A673 (cell line): ENCODE results near the gene PDE6G. TPM values are rescaled to one million over a fixed set of nuclear protein-coding genes. Genes with fewer than 3 reads are reported as not detected.
A peak's percentile ranks its signal among the peaks of the same experiment; 100 is the strongest.

Source experiments
- BruUV-seq: library from RNA; stranded (reverse); fragments of 400-500 nt; replicated peaks from 2 replicates; lab custom pipeline; 2021; lab: Mats Ljungman, UMichigan
- CTCF ChIA-PET: fragments of 300-600 bp; sonication (Branson Sonifier 250); formaldehyde crosslinking; loops from one replicate; lab custom pipeline; 2022; ENCODE audit warnings: antibody characterized with exemption; lab: Charles Lee
- POLR2A ChIA-PET: fragments of 300-600 bp; sonication (Branson Sonifier 250); formaldehyde crosslinking; loops from one replicate; lab custom pipeline; 2022; ENCODE audit warnings: antibody characterized with exemption; ENCODE audit not compliant: low non-redundant PET; lab: Charles Lee
- DNase-seq: peaks from one replicate; pipeline ENCODE4 v3.0.0-alpha.2; 2015; ENCODE audit warnings: low spot score
- H3K27ac ChIP-seq: fragments of 200-600 bp; sonication (generic); 2 replicates; pipeline ENCODE4 v1.5.1; 2016; ENCODE audit warnings: mixed run types, low read depth, mild to moderate bottlenecking, mixed read lengths, antibody characterized with exemption, low read length; ENCODE audit not compliant: poor library complexity, severe bottlenecking
- H3K27me3 ChIP-seq: fragments of 200-600 bp; sonication (generic); replicated peaks from 2 replicates; pipeline ENCODE4 v1.6.1; 2017; ENCODE audit warnings: mixed run types, low read depth, mild to moderate bottlenecking, mixed read lengths, antibody characterized with exemption, low read length; ENCODE audit not compliant: insufficient read depth, poor library complexity
- H3K36me3 ChIP-seq: fragments of 200-600 bp; sonication (generic); 2 replicates; pipeline ENCODE4 v1.6.1; 2016; ENCODE audit warnings: mixed run types, mild to moderate bottlenecking, mixed read lengths, antibody characterized with exemption, low read length; ENCODE audit not compliant: insufficient read depth, poor library complexity, severe bottlenecking
- H3K4me1 ChIP-seq: fragments of 200-600 bp; sonication (generic); 2 replicates; pipeline ENCODE4 v1.6.1; 2017; ENCODE audit warnings: mixed run types, mild to moderate bottlenecking, mixed read lengths, antibody characterized with exemption, low read length; ENCODE audit not compliant: insufficient read depth, poor library complexity, severe bottlenecking
- H3K4me3 ChIP-seq: fragments of 200-600 bp; sonication (generic); 2 replicates; pipeline ENCODE4 v1.5.1; 2016; ENCODE audit warnings: low read depth, mixed run types, mild to moderate bottlenecking, mixed read lengths, low read length; ENCODE audit not compliant: poor library complexity, severe bottlenecking
- H3K9me3 ChIP-seq: fragments of 200-600 bp; sonication (generic); 2 replicates; pipeline ENCODE4 v1.6.1; 2016; ENCODE audit warnings: mixed run types, low read depth, mild to moderate bottlenecking, mixed read lengths, antibody characterized with exemption, low read length; ENCODE audit not compliant: poor library complexity, severe bottlenecking
- CTCF ChIP-seq: fragments of 300-800, 200-600 bp; sonication (generic); conservative IDR thresholded peaks from 2 replicates; pipeline ENCODE4 v1.5.1; 2017; ENCODE audit warnings: low read depth, mild to moderate bottlenecking, antibody characterized with exemption, low read length, moderate library complexity, mixed read lengths
- EZH2 ChIP-seq: fragments of 200-600 bp; sonication (generic); IDR thresholded peaks from 2 replicates; pipeline ENCODE4 v1.6.1; 2017; ENCODE audit warnings: borderline replicate concordance, low read depth, mild to moderate bottlenecking, mixed read lengths, antibody characterized with exemption, low read length; ENCODE audit not compliant: poor library complexity, severe bottlenecking
- intact Hi-C: fragments of 100-400 bp; cut with micrococcal nuclease; formaldehyde crosslinking; loops from one replicate; pipeline ENCODE4 v1.10.0; 2022; ENCODE audit not compliant: unreplicated experiment
- total RNA-seq: library from RNA; stranded (reverse); gene quantifications from 2 replicates; pipeline ENCODE4 v1.2.3, GENCODE V29; 2021

Gene PDE6G
- total RNA-seq, 1 experiment from 2014 or later = 0.43 TPM

DNA sequence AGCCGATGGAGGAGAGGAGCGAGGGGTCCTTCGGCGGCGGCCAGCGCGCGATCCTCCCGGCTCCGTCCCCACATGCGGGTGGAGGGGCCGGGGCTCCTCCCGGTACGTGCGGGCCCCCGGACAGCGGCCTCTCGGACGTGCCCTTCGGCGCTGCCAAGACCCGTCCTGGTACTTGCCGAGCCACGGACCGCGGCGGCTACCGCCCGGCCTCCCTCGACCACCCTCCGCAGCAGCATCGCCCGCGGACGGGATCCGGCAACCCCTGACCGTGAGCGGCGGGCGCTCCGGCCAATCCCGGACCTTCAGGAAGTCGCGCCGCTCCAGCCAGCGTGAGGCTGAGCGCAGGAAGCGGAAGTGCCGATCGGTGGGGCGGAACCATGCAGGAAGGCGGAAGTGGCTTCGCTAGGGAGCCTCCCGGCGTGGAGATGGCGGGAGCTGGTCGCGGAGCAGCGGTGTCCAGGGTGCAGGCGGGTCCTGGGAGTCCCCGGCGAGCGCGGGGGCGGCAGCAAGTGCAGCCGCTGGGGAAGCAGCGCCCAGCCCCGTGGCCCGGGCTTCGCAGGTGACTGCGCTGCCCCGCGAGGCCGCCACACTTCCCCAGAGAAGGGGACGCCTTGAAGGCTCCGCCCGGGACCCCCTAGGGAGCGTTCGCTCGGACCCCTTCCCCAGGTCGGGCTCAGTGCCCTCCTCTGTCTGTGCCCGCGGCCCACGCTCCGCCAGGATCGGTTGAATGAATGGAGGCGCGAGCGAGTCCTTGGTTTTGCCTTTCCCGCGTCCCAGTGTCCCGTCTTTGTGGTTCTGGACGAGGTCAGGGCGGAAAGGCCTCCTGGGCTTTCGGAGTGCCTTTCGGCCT lies 10.2 kb upstream of the PDE6G start, which contains the start of the genes CCDC137 and OXLD1:
Gene CCDC137 (plus strand): TSS at position 396 of the 850 bp plus-strand sequence. CDS start 30 bp downstream, at position 426.
Gene OXLD1 (minus strand): TSS at position 264 of the 850 bp plus-strand sequence. CDS start 28 bp downstream, at position 236.
- Histone ChIP-seq H3K27ac (peak within 1 kb of the TSS; percentile 92), H3K9me3 (no peaks in the 10 kb centered on the region), H3K4me1 (peaks cover 18% of the 10 kb centered on the region), H3K4me3 (peak within 1 kb of the TSS; percentile 93), H3K27me3 (no peaks in the 10 kb centered on the region), H3K36me3 (peaks cover 42% of the 10 kb centered on the region)
- intact Hi-C loops = no loop called here
- BruUV-seq = no TSS peak
- TF ChIP-seq EZH2 (no peak), CTCF (no peak)
- peak; percentile 98 for DNase-seq
- CTCF ChIA-PET = no interaction called here
- POLR2A ChIA-PET = no interaction called here

- intact Hi-C loops = no loop called here
- peaks cover 18% of the 10 kb centered on the region for H3K4me1 ChIP-seq
- H3K4me3 ChIP-seq = peak overlapping the region; percentile 93
- DNase-seq = peak; percentile 54
- CTCF ChIA-PET = no interaction called here
- no peaks in the 10 kb centered on the region for H3K27me3 ChIP-seq
- H3K27ac ChIP-seq = peak overlapping the region; percentile 92
- POLR2A ChIA-PET = no interaction called here
- BruUV-seq = TSS peak; percentile 83
- peaks cover 37% of the 10 kb centered on the region for H3K36me3 ChIP-seq
- no peak for TF ChIP-seq CTCF
- no peak for TF ChIP-seq EZH2
- H3K9me3 ChIP-seq = no peaks in the 10 kb centered on the region
These were observed 9.7 kb upstream of the PDE6G start for GRCh38 chr17:81666092-81666341.

DNA sequence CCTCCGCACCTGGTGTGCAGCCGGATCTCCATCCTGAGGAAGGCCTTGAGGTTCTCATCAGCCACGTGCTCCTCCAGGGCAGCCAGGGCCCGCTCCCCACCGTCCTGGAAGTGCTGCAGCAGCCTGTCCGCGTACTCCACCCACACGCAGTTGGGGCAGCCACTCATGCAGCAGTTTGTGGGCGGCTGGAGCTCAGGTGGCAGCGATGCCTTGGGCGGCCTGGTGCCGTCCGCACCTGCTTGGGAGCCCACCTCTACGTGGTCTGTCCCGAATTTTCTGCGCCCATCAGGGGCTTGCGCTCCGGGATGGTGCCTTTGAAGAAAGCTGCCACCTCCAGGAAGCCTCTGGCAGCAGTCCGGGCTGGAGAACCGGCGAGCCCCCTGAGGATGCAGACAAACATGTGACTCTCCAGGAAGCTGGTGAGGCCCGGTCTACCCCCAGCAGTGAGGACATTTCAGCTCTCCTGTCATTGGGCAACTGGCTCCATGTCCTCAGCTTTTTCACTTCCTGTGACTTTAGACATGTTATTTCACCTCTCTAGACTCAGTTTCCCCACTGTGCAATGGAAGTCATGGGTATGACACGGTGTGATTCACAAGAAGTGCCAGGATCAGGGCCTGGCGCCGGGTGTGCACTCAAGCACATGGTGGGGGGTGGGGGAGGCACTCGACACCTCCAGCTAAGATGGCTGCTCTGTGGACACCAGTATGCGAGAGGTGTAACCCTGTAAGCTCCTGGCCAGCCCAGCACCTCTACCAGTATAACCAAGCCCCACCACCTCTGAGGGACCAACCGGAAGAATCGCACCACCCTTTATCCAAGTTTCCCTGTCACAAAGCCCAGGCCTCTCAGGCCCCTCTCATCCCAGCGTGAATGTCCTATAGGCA lies 9.1 kb upstream of the PDE6G start:
- peaks cover 18% of the 10 kb centered on the region for H3K4me1 ChIP-seq
- ChIA-PET CTCF (no interaction called here), POLR2A (no interaction called here)
- peak; percentile 57 for DNase-seq
- BruUV-seq = no TSS peak
- TF ChIP-seq EZH2 (no peak), CTCF (no peak)
- H3K36me3 ChIP-seq = peaks cover 31% of the 10 kb centered on the region
- no peaks in the 10 kb centered on the region for H3K9me3 ChIP-seq
- intact Hi-C loops = no loop called here
- H3K27ac ChIP-seq = peak overlapping the region; percentile 92
- H3K4me3 ChIP-seq = peak overlapping the region; percentile 93
- no peaks in the 10 kb centered on the region for H3K27me3 ChIP-seq
